H1 (cell line): ENCODE data around the gene RHBG.

Source experiments
- POLR2A ChIP-seq, 2 experiments: IDR thresholded peaks; 1 replicate in 1 of 2; 2 replicates in 1 of 2; pipeline ENCODE4 v1.6.1; 2011; ENCODE audit warnings: low read depth in 2 of 2, low read length in 2 of 2, mild to moderate bottlenecking in 2 of 2; ENCODE audit errors: control extremely low read depth in 1 of 2
- ZNF274 ChIP-seq: IDR thresholded peaks from 2 replicates; pipeline ENCODE4 v1.7.0; 2012; ENCODE audit warnings: low read length, borderline replicate concordance; ENCODE audit errors: extremely low read depth
- TF ChIP-seq, protein P1 (sequence below), 3 experiments: IDR thresholded peaks; 1 replicate in 2 of 3; 2 replicates in 1 of 3; pipeline versions ENCODE4 v1.5.1 to v1.6.1; 2011; ENCODE audit warnings: low read length in 3 of 3, mild to moderate bottlenecking in 3 of 3, inconsistent platforms in 2 of 3, low read depth in 1 of 3, moderate library complexity in 1 of 3; ENCODE audit not compliant: insufficient read depth in 1 of 3; ENCODE audit errors: control extremely low read depth in 1 of 3

DNA sequence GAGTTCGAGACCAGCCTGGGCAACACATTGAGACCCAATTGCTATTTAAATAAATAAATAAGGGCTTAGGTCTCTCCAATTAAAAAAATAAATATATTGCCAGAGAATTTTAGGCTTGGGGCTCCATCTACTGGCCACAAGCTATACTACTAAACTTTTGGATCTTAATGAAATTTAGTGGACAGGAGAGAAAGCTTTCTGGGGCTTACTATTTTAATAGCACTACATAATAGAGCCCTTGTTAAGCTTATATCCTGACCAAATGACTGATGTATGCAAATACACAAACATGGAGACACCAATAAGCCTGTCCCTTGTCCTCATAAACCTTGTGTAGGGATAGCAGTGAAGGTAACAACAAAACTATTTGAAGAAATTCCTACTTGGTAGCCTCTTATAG, 49.3 kb upstream of the RHBG start:
- TF ChIP-seq, protein P1, sequence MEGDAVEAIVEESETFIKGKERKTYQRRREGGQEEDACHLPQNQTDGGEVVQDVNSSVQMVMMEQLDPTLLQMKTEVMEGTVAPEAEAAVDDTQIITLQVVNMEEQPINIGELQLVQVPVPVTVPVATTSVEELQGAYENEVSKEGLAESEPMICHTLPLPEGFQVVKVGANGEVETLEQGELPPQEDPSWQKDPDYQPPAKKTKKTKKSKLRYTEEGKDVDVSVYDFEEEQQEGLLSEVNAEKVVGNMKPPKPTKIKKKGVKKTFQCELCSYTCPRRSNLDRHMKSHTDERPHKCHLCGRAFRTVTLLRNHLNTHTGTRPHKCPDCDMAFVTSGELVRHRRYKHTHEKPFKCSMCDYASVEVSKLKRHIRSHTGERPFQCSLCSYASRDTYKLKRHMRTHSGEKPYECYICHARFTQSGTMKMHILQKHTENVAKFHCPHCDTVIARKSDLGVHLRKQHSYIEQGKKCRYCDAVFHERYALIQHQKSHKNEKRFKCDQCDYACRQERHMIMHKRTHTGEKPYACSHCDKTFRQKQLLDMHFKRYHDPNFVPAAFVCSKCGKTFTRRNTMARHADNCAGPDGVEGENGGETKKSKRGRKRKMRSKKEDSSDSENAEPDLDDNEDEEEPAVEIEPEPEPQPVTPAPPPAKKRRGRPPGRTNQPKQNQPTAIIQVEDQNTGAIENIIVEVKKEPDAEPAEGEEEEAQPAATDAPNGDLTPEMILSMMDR (IDR thresholded peaks at IDR 0.05; ENCODE audit: control extremely low read depth in 1 of 3, insufficient read depth in 1 of 3, low read depth in 1 of 3, low read length in 3 of 3): peak in 1 of 3 experiments; percentile 15; a peak in 2 of 4 replicates
- TF ChIP-seq ZNF274 (no peak), POLR2A (IDR thresholded peaks at IDR 0.05; ENCODE audit: control extremely low read depth in 1 of 2, low read depth in 2 of 2, low read length in 2 of 2) (no peak)
